NCI-H128 (cell line): ENCODE data around the gene PPIP5K2.
"Not testable (repeated sequence)": the region's sequence is repeated elsewhere in the genome, so short reads cannot be mapped to it uniquely, and the experiment has no call there.

Experiments used
- DNase-seq: peaks from one replicate; lab custom pipeline; 2025; ENCODE audit not compliant: unreplicated experiment; lab: John Stamatoyannopoulos, UW

PPIP5K2 gene

GRCh38 chr5:103205991-103206700 is 86.0 kb downstream of the PPIP5K2 start:
- no peak for DNase-seq

- no peak for DNase-seq
Observed at GRCh38 chr5:103207011-103207410, 86.9 kb downstream of the PPIP5K2 start.

GRCh38 chr5:103207653-103208052 is 87.6 kb downstream of the PPIP5K2 start:
- DNase-seq: no peak

GRCh38 chr5:103208460-103208859 is 88.4 kb downstream of the PPIP5K2 start:
- DNase-seq: no peak

GRCh38 chr5:103209065-103209464 is 89.0 kb downstream of the PPIP5K2 start:
- DNase-seq: no peak

GRCh38 chr5:103210952-103211351 is 90.9 kb downstream of the PPIP5K2 start:
- no peak for DNase-seq

GRCh38 chr5:103211576-103212561 is 91.8 kb downstream of the PPIP5K2 start:
- no peak for DNase-seq

GRCh38 chr5:103216137-103216536 is 96.0 kb downstream of the PPIP5K2 start:
- DNase-seq: no peak

GRCh38 chr5:103216697-103217096 is 96.6 kb downstream of the PPIP5K2 start:
- DNase-seq: no peak

GRCh38 chr5:103217101-103217500 is 97.0 kb downstream of the PPIP5K2 start:
- no peak for DNase-seq

- DNase-seq: no peak
Observed at GRCh38 chr5:103218164-103218563, 98.1 kb downstream of the PPIP5K2 start.

- DNase-seq: not testable (repeated sequence)
Observed at GRCh38 chr5:103219074-103219473, 99.0 kb downstream of the PPIP5K2 start.

- no peak for DNase-seq
Observed at GRCh38 chr5:103223031-103223955, 103.2 kb downstream of the PPIP5K2 start.

GRCh38 chr5:103224118-103224893 is 104.2 kb downstream of the PPIP5K2 start:
- no peak for DNase-seq

GRCh38 chr5:103224894-103225246 is 104.8 kb downstream of the PPIP5K2 start:
- DNase-seq: no peak

GRCh38 chr5:103228061-103228460 is 108.0 kb downstream of the PPIP5K2 start:
- DNase-seq: no peak

GRCh38 chr5:103228588-103228987 is 108.5 kb downstream of the PPIP5K2 start:
- DNase-seq: no peak

GRCh38 chr5:103232393-103232999 is 112.4 kb downstream of the PPIP5K2 start:
- no peak for DNase-seq

- DNase-seq: no peak
Observed at GRCh38 chr5:103234239-103234975, 114.3 kb downstream of the PPIP5K2 start.
